Measurements from ENCODE around the gene SLAIN1.
A peak's percentile ranks its signal among the peaks of the same experiment; 100 is the strongest.
"Not testable (repeated sequence)": the region's sequence is repeated elsewhere in the genome, so short reads cannot be mapped to it uniquely, and the experiment has no call there.

The SLAIN1 gene

GRCh38 chr13:77697217-77698103 is at the start of gene SLAIN1:
Gene SLAIN1 (plus strand): TSS chr13:77697687. CDS start chr13:77697914, 227 bp downstream.
- Histone ChIP-seq H3K27me3 (replicated peaks; ENCODE audit: control insufficient read depth, insufficient read depth, low read length) (peaks cover 39% of the 10 kb centered on the region), H3K9me3 (ENCODE audit: control insufficient read depth, low read length) (no peaks in the 10 kb centered on the region), H3K9ac (ENCODE audit: low read length) (no peak within 1 kb of the TSS), H3K4me3 (ENCODE audit: low read length) (peak within 1 kb of the TSS; percentile 80), H3K36me3 (ENCODE audit: control insufficient read depth, insufficient read depth, low read length, severe bottlenecking) (no peaks in the 10 kb centered on the region), H3K4me1 (ENCODE audit: control insufficient read depth, insufficient read depth, low read length) (peaks cover 6% of the 10 kb centered on the region)
- peak; percentile 39 for DNase-seq (ENCODE audit: low read depth)

GRCh38 chr13:77650409-77650808 is 47.1 kb upstream of the SLAIN1 start:
- H3K4me1 ChIP-seq (ENCODE audit: control insufficient read depth, insufficient read depth, low read length) = no peaks in the 10 kb centered on the region
- no peak for DNase-seq (ENCODE audit: low read depth)
- no peak overlapping the region for H3K9ac ChIP-seq (ENCODE audit: low read length)
- H3K27me3 ChIP-seq (replicated peaks; ENCODE audit: control insufficient read depth, insufficient read depth, low read length) = no peaks in the 10 kb centered on the region
- H3K36me3 ChIP-seq (ENCODE audit: control insufficient read depth, insufficient read depth, low read length, severe bottlenecking) = no peaks in the 10 kb centered on the region
- H3K9me3 ChIP-seq (ENCODE audit: control insufficient read depth, low read length) = peaks cover 5% of the 10 kb centered on the region
- H3K4me3 ChIP-seq (ENCODE audit: low read length) = no peak overlapping the region

GRCh38 chr13:77653301-77653700 is 44.2 kb upstream of the SLAIN1 start:
- DNase-seq (ENCODE audit: low read depth) = no peak
- Histone ChIP-seq H3K9me3 (ENCODE audit: control insufficient read depth, low read length) (peaks cover 11% of the 10 kb centered on the region), H3K27me3 (replicated peaks; ENCODE audit: control insufficient read depth, insufficient read depth, low read length) (no peaks in the 10 kb centered on the region)

GRCh38 chr13:77660016-77660415 is 37.5 kb upstream of the SLAIN1 start:
- H3K9me3 ChIP-seq (ENCODE audit: control insufficient read depth, low read length); DNase-seq (ENCODE audit: low read depth); H3K36me3 ChIP-seq (ENCODE audit: control insufficient read depth, insufficient read depth, low read length, severe bottlenecking); H3K27me3 ChIP-seq (replicated peaks; ENCODE audit: control insufficient read depth, insufficient read depth, low read length); H3K4me1 ChIP-seq (ENCODE audit: control insufficient read depth, insufficient read depth, low read length); H3K4me3 ChIP-seq (ENCODE audit: low read length); H3K9ac ChIP-seq (ENCODE audit: low read length): not testable (repeated sequence)

More at GRCh38 chr13:77653301-77653700, 44.2 kb upstream of the SLAIN1 start:
- Histone ChIP-seq H3K9ac (ENCODE audit: low read length) (no peak overlapping the region), H3K4me3 (ENCODE audit: low read length) (no peak overlapping the region), H3K36me3 (ENCODE audit: control insufficient read depth, insufficient read depth, low read length, severe bottlenecking) (no peaks in the 10 kb centered on the region), H3K4me1 (ENCODE audit: control insufficient read depth, insufficient read depth, low read length) (no peaks in the 10 kb centered on the region)

DNA sequence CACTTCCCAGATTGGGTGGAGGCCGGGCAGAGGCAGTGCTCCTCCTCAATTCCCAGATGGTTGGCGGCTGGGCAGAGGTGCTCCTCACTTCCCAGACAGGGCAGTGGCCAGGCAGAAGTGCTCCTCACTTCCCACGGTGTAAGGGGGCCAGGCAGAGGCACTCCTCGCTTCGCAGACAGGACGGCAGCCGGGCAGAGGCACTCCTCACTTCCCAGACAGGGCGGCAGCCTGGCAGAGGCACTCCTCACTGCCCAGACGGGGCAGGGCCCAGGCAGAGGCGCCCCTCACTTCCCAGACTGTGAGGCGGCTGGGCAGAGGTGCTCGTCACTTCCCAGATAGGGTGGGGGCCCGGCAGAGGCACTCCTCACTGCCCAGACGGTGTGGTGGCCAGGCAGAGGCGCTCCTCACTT is 36.6 kb upstream of the SLAIN1 start:
- H3K4me1 ChIP-seq (ENCODE audit: control insufficient read depth, insufficient read depth, low read length) = no peaks in the 10 kb centered on the region
- H3K36me3 ChIP-seq (ENCODE audit: control insufficient read depth, insufficient read depth, low read length, severe bottlenecking) = no peaks in the 10 kb centered on the region
- H3K9me3 ChIP-seq (ENCODE audit: control insufficient read depth, low read length) = peaks cover 3% of the 10 kb centered on the region
- DNase-seq (ENCODE audit: low read depth) = no peak
- no peak overlapping the region for H3K4me3 ChIP-seq (ENCODE audit: low read length)
- H3K27me3 ChIP-seq (replicated peaks; ENCODE audit: control insufficient read depth, insufficient read depth, low read length) = no peaks in the 10 kb centered on the region
- no peak overlapping the region for H3K9ac ChIP-seq (ENCODE audit: low read length)

DNA sequence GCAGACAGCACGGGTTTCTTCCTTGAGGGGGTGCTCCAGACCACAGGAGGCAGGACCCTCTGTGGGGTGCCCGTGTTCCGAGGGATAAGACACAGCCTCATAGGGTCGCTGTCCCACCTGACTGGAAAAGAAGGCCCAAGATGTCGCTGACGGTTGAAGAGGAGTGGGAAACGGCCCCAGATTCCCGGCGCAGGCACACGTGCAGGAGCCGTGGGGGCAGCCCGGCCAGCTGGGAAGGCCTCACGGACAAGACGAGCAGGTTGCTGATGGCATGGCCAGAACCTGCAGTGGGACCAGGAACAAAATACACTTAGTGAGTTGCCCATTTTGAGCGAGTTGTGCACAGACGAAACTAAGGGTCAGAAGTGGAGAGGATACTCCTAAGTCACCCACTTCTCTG is 35.2 kb upstream of the SLAIN1 start:
- H3K36me3 ChIP-seq (ENCODE audit: control insufficient read depth, insufficient read depth, low read length, severe bottlenecking); H3K9me3 ChIP-seq (ENCODE audit: control insufficient read depth, low read length); H3K27me3 ChIP-seq (replicated peaks; ENCODE audit: control insufficient read depth, insufficient read depth, low read length); H3K4me1 ChIP-seq (ENCODE audit: control insufficient read depth, insufficient read depth, low read length); H3K4me3 ChIP-seq (ENCODE audit: low read length); DNase-seq (ENCODE audit: low read depth); H3K9ac ChIP-seq (ENCODE audit: low read length): not testable (repeated sequence)

- H3K4me3 ChIP-seq (ENCODE audit: low read length); H3K4me1 ChIP-seq (ENCODE audit: control insufficient read depth, insufficient read depth, low read length): not testable (repeated sequence)
Measured at GRCh38 chr13:77662831-77663230, 34.7 kb upstream of the SLAIN1 start.

DNA sequence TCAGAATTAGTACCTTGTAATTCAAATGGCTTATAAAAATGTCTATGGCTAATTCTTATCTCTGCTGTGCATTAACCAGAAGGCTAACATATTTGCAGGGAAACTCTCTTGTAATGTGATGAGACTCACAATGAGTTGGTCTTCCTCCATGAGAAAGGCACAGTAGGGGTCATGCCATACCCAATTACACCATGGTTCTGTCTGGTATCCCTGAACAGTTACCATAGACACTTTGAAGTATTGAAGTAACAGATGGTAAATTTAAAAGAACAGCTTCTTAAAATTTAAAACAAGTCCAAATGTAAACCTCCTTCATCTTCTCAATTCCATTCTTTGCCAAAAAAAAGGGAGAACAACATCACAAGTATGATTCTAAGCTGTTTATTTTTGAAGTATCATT is 22.6 kb upstream of the SLAIN1 start:
- Histone ChIP-seq H3K9me3 (ENCODE audit: control insufficient read depth, low read length) (no peaks in the 10 kb centered on the region), H3K4me1 (ENCODE audit: control insufficient read depth, insufficient read depth, low read length) (no peaks in the 10 kb centered on the region), H3K4me3 (ENCODE audit: low read length) (no peak overlapping the region), H3K36me3 (ENCODE audit: control insufficient read depth, insufficient read depth, low read length, severe bottlenecking) (no peaks in the 10 kb centered on the region), H3K27me3 (replicated peaks; ENCODE audit: control insufficient read depth, insufficient read depth, low read length) (no peaks in the 10 kb centered on the region), H3K9ac (ENCODE audit: low read length) (no peak overlapping the region)
- no peak for DNase-seq (ENCODE audit: low read depth)

More at GRCh38 chr13:77662831-77663230, 34.7 kb upstream of the SLAIN1 start:
- H3K9ac ChIP-seq (ENCODE audit: low read length); DNase-seq (ENCODE audit: low read depth); H3K9me3 ChIP-seq (ENCODE audit: control insufficient read depth, low read length); H3K36me3 ChIP-seq (ENCODE audit: control insufficient read depth, insufficient read depth, low read length, severe bottlenecking); H3K27me3 ChIP-seq (replicated peaks; ENCODE audit: control insufficient read depth, insufficient read depth, low read length): not testable (repeated sequence)

DNA sequence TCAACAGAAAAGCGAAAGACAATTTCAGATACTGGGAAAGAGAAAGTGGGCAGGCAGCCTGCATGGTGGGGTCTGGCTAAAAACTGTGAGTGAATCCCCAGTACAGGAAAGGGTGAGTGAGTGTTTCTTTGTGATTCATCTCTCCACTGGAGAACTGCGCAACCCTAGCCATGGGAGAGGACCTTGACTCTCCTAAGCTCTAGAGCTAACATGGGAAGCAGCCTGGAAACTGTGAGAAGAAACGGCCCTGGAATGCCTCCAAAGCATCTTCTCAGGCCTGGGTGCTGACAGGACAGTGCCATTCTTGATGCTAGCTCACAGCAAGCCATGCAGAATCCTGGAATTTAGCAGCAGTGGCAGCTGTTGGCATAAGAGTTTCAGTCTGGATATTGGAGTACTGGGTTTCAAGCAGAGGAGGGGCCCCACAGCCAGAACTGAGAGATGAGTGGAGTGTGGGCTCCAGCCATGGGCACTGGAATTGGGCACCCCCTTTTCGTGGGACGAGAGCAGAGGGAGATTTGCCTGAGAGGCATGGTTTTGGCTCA is 18.7 kb upstream of the SLAIN1 start:
- H3K27me3 ChIP-seq (replicated peaks; ENCODE audit: control insufficient read depth, insufficient read depth, low read length) = no peaks in the 10 kb centered on the region
- no peak overlapping the region for H3K4me3 ChIP-seq (ENCODE audit: low read length)
- H3K4me1 ChIP-seq (ENCODE audit: control insufficient read depth, insufficient read depth, low read length) = no peaks in the 10 kb centered on the region
- no peak overlapping the region for H3K9ac ChIP-seq (ENCODE audit: low read length)
- no peaks in the 10 kb centered on the region for H3K9me3 ChIP-seq (ENCODE audit: control insufficient read depth, low read length)
- no peak for DNase-seq (ENCODE audit: low read depth)
- no peaks in the 10 kb centered on the region for H3K36me3 ChIP-seq (ENCODE audit: control insufficient read depth, insufficient read depth, low read length, severe bottlenecking)

- no peak overlapping the region for H3K9ac ChIP-seq (ENCODE audit: low read length)
- no peak for DNase-seq (ENCODE audit: low read depth)
- no peak overlapping the region for H3K4me3 ChIP-seq (ENCODE audit: low read length)
- no peaks in the 10 kb centered on the region for H3K27me3 ChIP-seq (replicated peaks; ENCODE audit: control insufficient read depth, insufficient read depth, low read length)
- no peaks in the 10 kb centered on the region for H3K9me3 ChIP-seq (ENCODE audit: control insufficient read depth, low read length)
- no peaks in the 10 kb centered on the region for H3K36me3 ChIP-seq (ENCODE audit: control insufficient read depth, insufficient read depth, low read length, severe bottlenecking)
- H3K4me1 ChIP-seq (ENCODE audit: control insufficient read depth, insufficient read depth, low read length) = no peaks in the 10 kb centered on the region
Measured at GRCh38 chr13:77687799-77688198, 9.7 kb upstream of the SLAIN1 start.

- no peak overlapping the region for H3K9ac ChIP-seq (ENCODE audit: low read length)
- no peak overlapping the region for H3K4me3 ChIP-seq (ENCODE audit: low read length)
- no peaks in the 10 kb centered on the region for H3K36me3 ChIP-seq (ENCODE audit: control insufficient read depth, insufficient read depth, low read length, severe bottlenecking)
- H3K9me3 ChIP-seq (ENCODE audit: control insufficient read depth, low read length) = no peaks in the 10 kb centered on the region
- H3K4me1 ChIP-seq (ENCODE audit: control insufficient read depth, insufficient read depth, low read length) = no peaks in the 10 kb centered on the region
- H3K27me3 ChIP-seq (replicated peaks; ENCODE audit: control insufficient read depth, insufficient read depth, low read length) = peaks cover 17% of the 10 kb centered on the region
- DNase-seq (ENCODE audit: low read depth) = no peak
Measured at GRCh38 chr13:77691871-77692270, 5.6 kb upstream of the SLAIN1 start.

All from adipocyte (in vitro differentiated cells).